Right atrium auricular region (tissue), 2 donors: ENCODE results near the gene AOPEP. TPM values are rescaled to one million over a fixed set of nuclear protein-coding genes. Genes with fewer than 3 reads are reported as not detected.

ENCODE experiments used
- DNase-seq: peaks from one replicate; pipeline ENCODE4 v3.0.0-alpha.2; 2019; ENCODE audit warnings: low spot score
- H3K27ac ChIP-seq, 2 donors: fragments of 200-600 bp; sonication (generic); 1 replicate in 1 of 2; 2 replicates in 1 of 2; pipeline ENCODE4 v1.5.1; 2016 to 2019
- H3K27me3 ChIP-seq, 2 donors: fragments of 200-600 bp; sonication (generic); one replicate each; pipeline versions ENCODE4 v1.5.1 to v1.6.0; 2017 to 2019
- H3K36me3 ChIP-seq: fragments of 200-600 bp; sonication (generic); one replicate; pipeline ENCODE4 v1.5.1; 2016
- H3K4me1 ChIP-seq, 2 donors: fragments of 200-600 bp; sonication (generic); one replicate each; pipeline versions ENCODE4 v1.5.1 to v1.6.0; 2017 to 2019
- H3K4me3 ChIP-seq, 2 donors: fragments of 200-600 bp; sonication (generic); 1 replicate in 1 of 2; 2 replicates in 1 of 2; pipeline ENCODE4 v1.5.1; 2017 to 2019; ENCODE audit warnings: mild to moderate bottlenecking in 1 of 2, moderate library complexity in 1 of 2
- H3K9me3 ChIP-seq, 2 donors: fragments of 200-600 bp; sonication (generic); one replicate each; pipeline ENCODE4 v1.5.1; 2019
- CTCF ChIP-seq, 2 donors: fragments of 200-600 bp; sonication (generic); IDR thresholded peaks; one replicate each; pipeline ENCODE4 v1.5.1; 2019; ENCODE audit warnings: antibody characterized with exemption in 2 of 2
- total RNA-seq, 2 donors: library from RNA; depleted of rRNA; stranded (reverse); fragments of >200 nt; gene quantifications; one replicate each; pipeline ENCODE4 v1.1.0, GENCODE V29; 2016

AOPEP gene
- total RNA-seq, 2 donors from 2014 or later = 262 to 314 TPM

- DNase-seq = no peak
- Histone ChIP-seq H3K27me3 (no peaks in the 10 kb centered on the region), H3K36me3 (no peaks in the 10 kb centered on the region), H3K4me3 (no peak overlapping the region), H3K27ac (peak overlapping the region; percentile 37 to 84), H3K9me3 (no peaks in the 10 kb centered on the region), H3K4me1 (peaks cover 0 to 23% of the 10 kb centered on the region in 2 donors)
- TF ChIP-seq CTCF (IDR thresholded peaks at IDR 0.05) = no peak
Observed at GRCh38 chr9:94993821-94994165, 267.3 kb downstream of the AOPEP start.

GRCh38 chr9:94995048-94995693 is 268.7 kb downstream of the AOPEP start:
- H3K4me1 ChIP-seq = peaks cover 0 to 23% of the 10 kb centered on the region in 2 donors
- no peak for TF ChIP-seq CTCF (IDR thresholded peaks at IDR 0.05)
- DNase-seq = no peak

GRCh38 chr9:94996641-94997040 is 270.1 kb downstream of the AOPEP start:
- peaks cover 0 to 27% of the 10 kb centered on the region in 2 donors for H3K4me1 ChIP-seq
- H3K9me3 ChIP-seq = no peaks in the 10 kb centered on the region
- no peak overlapping the region for H3K4me3 ChIP-seq
- H3K27me3 ChIP-seq = no peaks in the 10 kb centered on the region
- H3K27ac ChIP-seq = peak overlapping the region; percentile 75 to 84
- no peaks in the 10 kb centered on the region for H3K36me3 ChIP-seq
- TF ChIP-seq CTCF (IDR thresholded peaks at IDR 0.05) = no peak
- no peak for DNase-seq

More at GRCh38 chr9:94995048-94995693, 268.7 kb downstream of the AOPEP start:
- no peak overlapping the region for H3K4me3 ChIP-seq
- peak overlapping the region; percentile 75 to 84 for H3K27ac ChIP-seq
- no peaks in the 10 kb centered on the region for H3K27me3 ChIP-seq
- no peaks in the 10 kb centered on the region for H3K36me3 ChIP-seq
- no peaks in the 10 kb centered on the region for H3K9me3 ChIP-seq

- Histone ChIP-seq H3K4me3 (no peak overlapping the region), H3K27ac (peak overlapping the region; percentile 75 to 84), H3K27me3 (no peaks in the 10 kb centered on the region), H3K36me3 (no peaks in the 10 kb centered on the region), H3K9me3 (no peaks in the 10 kb centered on the region), H3K4me1 (peaks cover 0 to 24% of the 10 kb centered on the region in 2 donors)
- DNase-seq = no peak
- no peak for TF ChIP-seq CTCF (IDR thresholded peaks at IDR 0.05)
Observed at GRCh38 chr9:94997727-94998126, 271.2 kb downstream of the AOPEP start.

- peak overlapping the region; percentile 29 to 99 for H3K27ac ChIP-seq
- no peaks in the 10 kb centered on the region for H3K9me3 ChIP-seq
- no peaks in the 10 kb centered on the region for H3K36me3 ChIP-seq
- no peak for DNase-seq
- peaks cover 0 to 36% of the 10 kb centered on the region in 2 donors for H3K4me1 ChIP-seq
- H3K27me3 ChIP-seq = no peaks in the 10 kb centered on the region
- no peak overlapping the region for H3K4me3 ChIP-seq
- TF ChIP-seq CTCF (IDR thresholded peaks at IDR 0.05) = no peak
Observed at GRCh38 chr9:94999832-95000231, 273.3 kb downstream of the AOPEP start.

GRCh38 chr9:95000821-95001220 is 274.3 kb downstream of the AOPEP start:
- Histone ChIP-seq H3K4me1 (peaks cover 0 to 26% of the 10 kb centered on the region in 2 donors), H3K36me3 (peaks cover 6% of the 10 kb centered on the region), H3K27me3 (no peaks in the 10 kb centered on the region), H3K27ac (peak overlapping the region; percentile 99 to 100), H3K9me3 (no peaks in the 10 kb centered on the region), H3K4me3 (peak overlapping the region in 1 of 2 donors; percentile 39)
- DNase-seq = no peak
- TF ChIP-seq CTCF (IDR thresholded peaks at IDR 0.05) = no peak
